Adipocyte (in vitro differentiated cells): Measurements from ENCODE around the gene GRIK4.
"Not testable (repeated sequence)": the region's sequence is repeated elsewhere in the genome, so short reads cannot be mapped to it uniquely, and the experiment has no call there.

Source experiments
- DNase-seq: peaks from one replicate; pipeline ENCODE4 v3.0.0-alpha.2; 2015; ENCODE audit warnings: low read depth
- H3K27me3 ChIP-seq: replicated peaks from 2 replicates; pipeline ENCODE4 v1.7.0; 2013; ENCODE audit warnings: mild to moderate bottlenecking, low read length, moderate library complexity; ENCODE audit not compliant: control insufficient read depth, insufficient read depth
- H3K36me3 ChIP-seq: 2 replicates; pipeline ENCODE4 v1.7.0; 2013; ENCODE audit warnings: low read length, mild to moderate bottlenecking, moderate library complexity; ENCODE audit not compliant: control insufficient read depth, insufficient read depth, severe bottlenecking
- H3K4me1 ChIP-seq: 2 replicates; pipeline ENCODE4 v1.7.0; 2013; ENCODE audit warnings: mild to moderate bottlenecking, low read length, moderate library complexity; ENCODE audit not compliant: control insufficient read depth, insufficient read depth
- H3K4me3 ChIP-seq: 2 replicates; pipeline ENCODE4 v1.7.0; 2013; ENCODE audit warnings: mild to moderate bottlenecking, low read length, moderate library complexity
- H3K9ac ChIP-seq: 2 replicates; pipeline ENCODE4 v1.7.0; 2013; ENCODE audit warnings: mild to moderate bottlenecking, low read length, moderate library complexity
- H3K9me3 ChIP-seq: 2 replicates; pipeline ENCODE4 v1.7.0; 2013; ENCODE audit warnings: mild to moderate bottlenecking, low read length, moderate library complexity; ENCODE audit not compliant: control insufficient read depth

Gene GRIK4

DNA sequence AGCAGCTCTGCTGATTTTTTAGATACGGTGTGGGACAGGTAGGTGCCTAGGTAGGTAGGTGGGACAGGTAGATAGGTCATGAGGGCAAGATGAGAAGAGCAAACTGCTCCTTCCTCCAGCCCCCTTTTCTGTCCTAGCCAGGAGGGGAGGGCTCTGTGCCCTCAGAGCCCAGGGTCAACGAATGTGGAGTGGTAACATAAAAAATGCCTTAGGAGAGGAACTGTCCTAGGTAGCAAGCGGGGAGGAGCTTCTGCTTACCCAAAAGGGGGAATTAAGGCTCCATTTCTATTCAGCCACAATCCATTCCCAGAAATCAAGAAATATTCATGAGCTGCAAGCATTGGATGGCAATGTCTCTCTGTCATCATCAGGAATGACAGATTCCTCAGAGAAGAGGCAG is 234.8 kb downstream of the GRIK4 start:
- Histone ChIP-seq H3K4me3 (no peak overlapping the region), H3K27me3 (peaks cover 47% of the 10 kb centered on the region), H3K4me1 (no peaks in the 10 kb centered on the region), H3K36me3 (no peaks in the 10 kb centered on the region), H3K9me3 (peaks cover 3% of the 10 kb centered on the region), H3K9ac (no peak overlapping the region)
- DNase-seq: no peak

DNA sequence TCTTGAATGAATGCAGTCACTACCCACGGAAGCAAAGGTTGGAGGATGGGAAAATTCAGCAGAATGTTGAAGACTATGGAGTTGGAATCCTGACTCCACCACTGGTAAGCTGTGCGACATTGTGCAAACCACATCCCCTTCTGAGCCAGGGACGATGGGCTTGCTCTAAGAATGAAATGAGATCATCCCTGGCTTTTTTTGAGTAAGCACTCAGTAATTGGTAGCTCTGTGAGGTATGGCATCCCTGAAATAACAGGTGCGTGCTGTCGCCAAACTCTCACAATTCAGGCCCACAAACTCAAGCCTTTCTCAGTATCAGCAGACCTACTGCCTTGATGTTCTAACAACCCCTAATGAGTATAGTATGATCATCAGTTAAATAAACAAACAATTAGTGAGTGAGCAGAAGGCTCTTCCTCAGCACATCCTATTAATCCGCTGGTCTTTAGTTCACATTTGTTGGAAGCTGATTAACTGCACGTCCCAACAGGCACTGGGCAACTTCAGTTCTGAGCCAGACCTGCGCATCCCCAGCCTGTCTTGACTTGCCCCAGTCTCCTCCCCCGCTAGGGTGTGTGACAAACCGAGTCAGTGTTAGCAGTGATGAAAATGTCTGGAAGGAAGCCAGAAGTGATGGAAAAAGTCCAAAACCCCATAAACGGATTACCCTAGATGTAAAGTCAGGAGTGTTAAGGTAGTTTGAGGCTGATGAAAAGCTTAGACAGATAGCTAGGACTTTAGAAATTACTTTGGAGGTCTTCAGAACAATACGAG is 235.5 kb downstream of the GRIK4 start:
- H3K27me3 ChIP-seq: peaks cover 48% of the 10 kb centered on the region
- H3K4me3 ChIP-seq: no peak overlapping the region
- H3K9ac ChIP-seq: no peak overlapping the region
- H3K4me1 ChIP-seq: no peaks in the 10 kb centered on the region
- no peaks in the 10 kb centered on the region for H3K36me3 ChIP-seq
- no peak for DNase-seq
- H3K9me3 ChIP-seq: peaks cover 3% of the 10 kb centered on the region

DNA sequence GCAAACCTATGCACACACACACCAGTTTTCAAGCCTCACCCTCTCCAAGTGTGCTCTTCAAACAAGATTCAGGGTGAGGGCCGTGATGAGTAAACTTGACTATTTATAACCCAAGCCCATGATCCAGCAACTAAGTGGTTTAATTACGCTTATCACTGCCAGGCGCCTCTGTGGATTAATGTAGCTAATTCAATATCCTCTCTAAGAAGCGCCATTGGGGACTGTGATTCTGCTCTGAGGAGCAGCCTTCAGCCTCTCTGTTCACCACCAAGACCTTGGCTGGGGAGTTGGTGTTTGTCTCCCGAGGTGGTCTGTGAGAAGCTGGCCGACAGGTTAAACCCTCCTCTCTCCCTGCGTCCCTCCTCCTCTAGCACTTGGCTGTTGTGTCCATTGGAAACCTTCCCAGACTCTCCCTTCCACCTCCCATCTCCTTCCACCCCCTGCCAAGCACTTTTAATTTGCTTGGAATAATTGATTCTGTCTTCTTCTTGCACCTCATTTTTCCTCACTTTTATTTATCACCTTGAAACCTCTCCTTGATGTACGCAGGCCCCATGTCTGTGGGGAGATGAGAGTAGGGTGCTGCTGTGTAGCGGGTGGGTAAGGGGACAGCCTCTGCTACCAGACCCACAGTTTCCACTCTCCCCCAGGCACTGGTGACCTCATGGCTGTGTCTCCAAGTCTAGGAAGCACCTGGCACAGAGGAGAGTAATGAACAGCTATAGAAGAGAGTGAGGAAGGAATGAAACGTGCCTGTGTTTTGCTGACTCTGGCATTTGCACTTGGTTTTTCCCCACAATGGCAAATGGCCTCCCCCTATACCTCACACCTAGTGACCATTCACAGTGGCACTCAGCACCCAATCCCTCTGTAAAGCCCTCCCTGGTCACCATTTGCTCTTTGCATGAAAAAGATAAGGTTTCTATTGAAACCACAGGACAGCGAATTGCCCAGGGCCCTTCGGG is 236.6 kb downstream of the GRIK4 start:
- H3K27me3 ChIP-seq: peaks cover 48% of the 10 kb centered on the region
- H3K9ac ChIP-seq: no peak overlapping the region
- DNase-seq: no peak
- no peaks in the 10 kb centered on the region for H3K36me3 ChIP-seq
- H3K9me3 ChIP-seq: peaks cover 3% of the 10 kb centered on the region
- no peak overlapping the region for H3K4me3 ChIP-seq
- H3K4me1 ChIP-seq: no peaks in the 10 kb centered on the region

DNA sequence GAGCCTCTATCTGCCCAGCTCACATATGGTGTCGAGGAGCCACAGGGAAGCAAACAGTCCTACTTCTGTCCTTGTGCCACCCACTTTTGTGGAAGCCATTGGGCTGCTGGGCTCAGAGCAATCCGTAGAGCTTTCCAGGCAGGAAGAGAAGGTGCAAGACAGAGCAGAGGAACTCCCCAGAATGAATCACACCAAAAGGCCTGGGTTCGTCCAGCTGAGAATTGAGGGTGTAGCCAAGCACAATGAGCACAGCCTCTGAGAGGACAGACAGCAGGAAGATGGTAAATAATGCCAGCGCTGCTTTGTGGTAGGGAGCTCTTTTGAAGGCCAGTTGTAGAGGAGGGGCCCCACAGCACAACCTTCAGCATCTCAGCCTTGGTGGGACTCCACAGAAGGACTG is 237.8 kb downstream of the GRIK4 start:
- Histone ChIP-seq H3K4me1 (no peaks in the 10 kb centered on the region), H3K9me3 (peaks cover 3% of the 10 kb centered on the region), H3K27me3 (peaks cover 48% of the 10 kb centered on the region), H3K4me3 (no peak overlapping the region), H3K9ac (no peak overlapping the region), H3K36me3 (no peaks in the 10 kb centered on the region)
- no peak for DNase-seq

DNA sequence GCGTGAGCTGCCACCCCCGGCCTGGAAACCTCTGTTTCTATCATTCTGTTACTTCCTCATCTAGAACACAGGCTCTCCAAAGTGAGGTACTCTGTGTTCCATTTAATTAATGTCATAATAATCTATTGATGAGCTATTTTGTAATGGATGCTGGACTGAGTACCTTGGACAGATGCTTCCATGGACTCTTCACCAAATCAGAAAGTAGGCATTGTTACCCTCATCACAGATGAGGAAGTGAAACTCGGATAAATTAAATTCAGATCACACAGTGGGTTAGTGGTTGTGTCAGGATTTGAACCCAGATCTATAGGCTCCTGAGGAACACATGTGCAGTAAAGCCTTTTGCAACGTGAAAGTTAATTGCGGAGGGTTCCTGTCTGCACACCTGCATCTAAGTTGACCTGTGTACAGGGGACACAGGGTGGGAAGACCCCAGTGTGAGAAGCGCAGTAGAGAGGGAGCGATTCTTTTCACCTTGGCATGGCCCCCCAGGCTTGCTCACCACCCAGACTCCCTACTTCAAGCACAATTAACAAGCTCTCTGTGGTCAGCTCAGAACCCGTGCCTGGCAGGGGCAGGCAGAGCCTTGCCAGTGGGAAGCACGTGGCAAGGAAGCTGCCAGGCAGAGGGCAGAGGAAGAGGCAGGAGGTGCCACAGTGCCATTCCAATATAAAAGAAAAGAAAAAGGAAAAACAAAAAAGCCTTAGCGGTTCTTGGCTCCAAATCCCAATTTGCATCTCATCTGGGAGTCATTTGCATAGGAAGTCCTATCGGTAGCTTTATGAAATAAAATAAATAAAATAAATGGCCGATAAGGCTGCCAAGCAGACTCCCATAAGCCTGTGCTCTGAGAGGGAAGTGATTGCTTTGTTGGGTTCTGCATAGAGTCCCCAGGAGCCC is 239.3 kb downstream of the GRIK4 start:
- Histone ChIP-seq H3K36me3 (no peaks in the 10 kb centered on the region), H3K4me3 (no peak overlapping the region), H3K27me3 (peaks cover 48% of the 10 kb centered on the region), H3K9ac (no peak overlapping the region), H3K4me1 (no peaks in the 10 kb centered on the region), H3K9me3 (peaks cover 3% of the 10 kb centered on the region)
- DNase-seq: no peak

DNA sequence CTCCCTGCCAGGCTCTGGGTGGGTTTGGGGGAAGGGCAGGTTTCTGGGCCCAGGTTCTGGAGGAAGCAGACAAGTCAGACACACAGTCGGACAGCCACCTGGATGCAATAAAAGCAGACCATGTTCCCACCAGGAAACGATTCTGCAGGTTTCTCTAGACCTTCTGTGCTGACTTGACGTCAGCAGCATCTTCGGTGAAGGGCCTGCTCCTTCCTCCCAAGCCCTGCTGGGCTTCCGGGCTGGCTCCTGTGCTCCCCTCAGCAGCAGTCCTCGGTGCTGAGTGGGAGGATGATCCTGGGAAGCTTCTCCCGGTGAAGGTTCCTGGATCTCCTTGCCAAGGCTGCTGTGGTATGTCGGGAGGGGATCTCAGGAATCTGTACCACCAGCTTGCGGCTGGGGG is 240.0 kb downstream of the GRIK4 start:
- Histone ChIP-seq H3K4me1 (no peaks in the 10 kb centered on the region), H3K4me3 (no peak overlapping the region), H3K9me3 (peaks cover 3% of the 10 kb centered on the region), H3K9ac (no peak overlapping the region), H3K27me3 (peaks cover 49% of the 10 kb centered on the region), H3K36me3 (no peaks in the 10 kb centered on the region)
- DNase-seq: no peak

DNA sequence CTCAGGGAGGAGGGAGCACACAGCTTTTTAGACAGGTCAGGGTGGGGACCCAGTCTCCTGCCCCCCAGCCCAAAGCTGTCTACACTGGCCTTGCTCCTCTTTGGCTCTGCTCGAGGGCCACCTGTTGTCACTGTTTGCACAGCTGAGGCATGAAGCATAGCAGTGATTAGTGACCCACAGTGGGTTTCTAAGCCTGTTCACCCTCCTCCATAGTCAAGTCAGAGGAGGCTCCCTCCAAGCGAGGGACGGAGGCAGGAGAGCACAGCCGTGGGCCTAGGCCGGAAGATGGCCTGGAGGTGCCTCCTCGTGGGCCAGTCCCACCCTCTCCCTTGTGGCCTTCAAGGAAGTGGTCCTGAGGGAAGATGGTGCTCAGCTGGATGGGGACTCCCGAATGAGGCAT is 241.1 kb downstream of the GRIK4 start:
- no peak for DNase-seq
- H3K36me3 ChIP-seq: no peaks in the 10 kb centered on the region
- no peak overlapping the region for H3K9ac ChIP-seq
- H3K27me3 ChIP-seq: peaks cover 46% of the 10 kb centered on the region
- H3K4me3 ChIP-seq: no peak overlapping the region
- H3K9me3 ChIP-seq: peaks cover 3% of the 10 kb centered on the region
- no peaks in the 10 kb centered on the region for H3K4me1 ChIP-seq

DNA sequence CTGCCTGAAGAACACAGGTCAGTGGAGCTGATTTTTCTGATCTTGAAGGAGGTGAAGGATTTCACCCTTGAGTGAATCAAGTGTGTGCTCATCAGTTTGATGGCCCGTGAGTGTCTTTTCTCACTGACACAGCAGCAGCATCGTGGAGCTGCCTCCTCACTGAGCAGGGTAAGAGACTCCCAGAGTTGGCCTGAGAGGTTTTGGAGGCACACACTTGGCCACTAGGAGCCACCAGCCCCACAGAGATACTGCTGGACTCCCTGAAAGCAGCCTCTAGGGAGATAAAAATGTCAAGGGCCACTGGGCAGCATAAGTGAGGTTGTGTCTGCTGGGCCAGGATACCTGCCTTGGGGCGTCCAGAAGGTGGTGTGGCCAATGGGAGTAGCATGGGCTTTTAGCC is 245.4 kb downstream of the GRIK4 start:
- Histone ChIP-seq H3K4me3 (no peak overlapping the region), H3K4me1 (no peaks in the 10 kb centered on the region), H3K36me3 (no peaks in the 10 kb centered on the region), H3K9ac (no peak overlapping the region), H3K27me3 (peaks cover 15% of the 10 kb centered on the region), H3K9me3 (no peaks in the 10 kb centered on the region)
- DNase-seq: no peak

DNA sequence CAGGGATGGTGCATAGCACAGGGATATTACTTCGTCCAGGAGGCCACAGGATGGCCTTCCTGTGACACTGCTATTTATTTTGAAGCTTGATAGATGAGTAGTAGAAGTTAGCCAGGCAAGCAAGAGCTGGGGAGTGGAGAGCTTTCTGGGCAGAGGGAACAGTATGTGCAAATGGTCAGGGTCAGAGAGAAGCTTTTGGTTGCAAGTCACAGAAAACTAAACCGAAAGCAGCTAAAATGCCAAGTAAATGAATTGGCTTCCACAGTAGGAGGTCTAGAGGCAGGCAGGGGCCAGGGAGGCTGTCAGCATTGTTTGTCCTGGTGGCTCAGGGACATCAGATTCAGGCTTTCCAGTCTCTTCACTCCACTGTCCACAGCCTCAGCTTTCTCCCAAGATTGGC is 247.5 kb downstream of the GRIK4 start:
- H3K27me3 ChIP-seq: peaks cover 15% of the 10 kb centered on the region
- H3K9ac ChIP-seq: no peak overlapping the region
- no peak overlapping the region for H3K4me3 ChIP-seq
- H3K9me3 ChIP-seq: no peaks in the 10 kb centered on the region
- DNase-seq: no peak
- no peaks in the 10 kb centered on the region for H3K36me3 ChIP-seq
- H3K4me1 ChIP-seq: no peaks in the 10 kb centered on the region

DNA sequence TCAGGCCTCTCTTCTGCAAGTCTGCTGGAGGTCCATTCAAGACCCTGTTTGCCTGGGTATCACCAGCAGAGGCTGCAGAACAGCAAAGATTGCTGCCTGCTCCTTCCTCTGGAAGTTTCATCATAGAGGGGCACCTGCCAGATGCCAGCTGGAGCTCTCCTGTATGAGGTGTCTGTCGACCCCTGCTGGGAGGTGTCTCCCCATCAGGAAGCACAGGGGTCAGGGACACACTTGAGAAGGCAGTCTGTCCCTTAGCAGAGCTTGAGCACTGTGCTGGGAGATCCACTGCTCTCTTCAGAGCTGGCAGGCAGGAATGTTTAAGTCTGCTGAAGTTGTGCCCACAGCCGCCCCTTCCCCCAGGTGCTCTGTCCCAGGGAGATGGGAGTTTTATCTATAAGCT is 254.2 kb downstream of the GRIK4 start:
- H3K9me3 ChIP-seq: peaks cover 19% of the 10 kb centered on the region
- not testable (repeated sequence) for H3K9ac ChIP-seq, H3K36me3 ChIP-seq, H3K27me3 ChIP-seq, H3K4me1 ChIP-seq, H3K4me3 ChIP-seq, DNase-seq

DNA sequence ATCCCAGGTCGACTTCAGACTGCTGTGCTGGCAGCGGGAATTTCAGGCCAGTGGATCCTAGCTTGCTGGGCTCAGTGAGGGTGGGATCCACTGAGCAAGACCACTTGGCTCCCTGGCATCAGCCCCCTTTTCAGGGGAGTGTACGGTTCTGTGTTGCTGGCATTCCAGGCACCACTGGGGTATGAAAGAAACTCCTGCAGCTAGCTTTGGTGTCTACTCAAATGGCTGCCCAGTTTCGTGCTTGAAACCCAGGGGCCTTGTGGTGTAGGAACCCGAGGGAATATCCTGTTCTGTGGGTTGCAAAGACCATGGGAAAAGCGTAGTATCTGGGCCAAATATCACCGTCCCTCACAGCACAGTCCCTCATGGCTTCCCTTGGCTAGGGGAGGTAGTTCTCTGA is 254.8 kb downstream of the GRIK4 start:
- H3K4me3 ChIP-seq: no peak overlapping the region
- peaks cover 19% of the 10 kb centered on the region for H3K9me3 ChIP-seq
- H3K9ac ChIP-seq: no peak overlapping the region
- H3K27me3 ChIP-seq: no peaks in the 10 kb centered on the region
- DNase-seq: no peak
- no peaks in the 10 kb centered on the region for H3K4me1 ChIP-seq
- H3K36me3 ChIP-seq: no peaks in the 10 kb centered on the region
